K562 (cell line): Measurements from ENCODE around the gene GOLGA2. TPM values are rescaled to one million over a fixed set of nuclear protein-coding genes. Genes with fewer than 3 reads are reported as not detected.

Experiments used
- FOXA1 ChIP-seq: fragments of 450-650 bp; IDR thresholded peaks from 2 replicates; pipeline ENCODE4 v1.6.1; 2016; ENCODE audit warnings: mild to moderate bottlenecking, borderline replicate concordance
- HES1 ChIP-seq: fragments of 450-650 bp; IDR thresholded peaks from 2 replicates; pipeline ENCODE4 v1.6.1; 2016; ENCODE audit warnings: low read depth, mild to moderate bottlenecking, moderate library complexity
- ID3 ChIP-seq, 2 experiments: fragments of 250-450 bp in 1 of 2; fragments of 450-650 bp in 1 of 2; sonication (Bioruptor Pico) in 1 of 2; IDR thresholded peaks; 2 replicates each; pipeline versions ENCODE4 v1.6.1 to v1.8.0; 2016 to 2021; ENCODE audit warnings: mild to moderate bottlenecking in 2 of 2, moderate library complexity in 2 of 2, missing compliant biosample characterization in 1 of 2, missing genetic modification characterization in 1 of 2
- RAD21 ChIP-seq, 2 experiments: fragments of 250-450 bp in 1 of 2; fragments of 450-650 bp in 1 of 2; sonication (Bioruptor Pico) in 1 of 2; formaldehyde crosslinking in 1 of 2; IDR thresholded peaks in 1 of 2; conservative IDR thresholded peaks in 1 of 2; 2 replicates each; pipeline versions ENCODE4 v1.4.0 to v1.8.0; 2020 to 2022; ENCODE audit warnings: mild to moderate bottlenecking in 2 of 2, moderate library complexity in 1 of 2
- SMARCE1 ChIP-seq: fragments of 450-650 bp; IDR thresholded peaks from 2 replicates; pipeline ENCODE4 v1.7.1; 2016; ENCODE audit warnings: mild to moderate bottlenecking
- TAF7 ChIP-seq: fragments of 450-650 bp; IDR thresholded peaks from 2 replicates; pipeline ENCODE4 v1.6.1; 2016; ENCODE audit warnings: missing genetic modification characterization, missing compliant biosample characterization
- ZBTB43 ChIP-seq: sonication (generic); formaldehyde crosslinking; IDR thresholded peaks from 2 replicates; pipeline ENCODE4 v1.8.0; 2023; ENCODE audit warnings: mild to moderate bottlenecking, missing genetic modification reagents
- ZNF318 ChIP-seq, 2 experiments: fragments of 450-650 bp; IDR thresholded peaks; 2 replicates each; pipeline ENCODE4 v1.6.1; 2016; ENCODE audit warnings: mild to moderate bottlenecking in 2 of 2, borderline replicate concordance in 1 of 2, low read depth in 1 of 2, moderate library complexity in 1 of 2
- ZNF740 ChIP-seq, 3 experiments: fragments of 200-800 bp in 1 of 3; sonication (Bioruptor generic) in 1 of 3; sonication (generic) in 1 of 3; formaldehyde crosslinking in 1 of 3; IDR thresholded peaks; 2 replicates each; pipeline versions ENCODE4 v1.6.1 to v1.8.0; 2016 to 2022; ENCODE audit warnings: mild to moderate bottlenecking in 2 of 3, missing compliant biosample characterization in 2 of 3, missing genetic modification characterization in 2 of 3, missing genetic modification reagents in 1 of 3
- polyA plus RNA-seq, 8 experiments: library from polyadenylated mRNA; depleted of rRNA in 4 of 8; stranded (reverse) in 5 of 8; unstranded in 3 of 8; fragments of >200 nt; fragmentation: Nextera tagmentation in 2 of 8; fragmentation: Illumina TruSeq in 1 of 8; extraction: Ambion mirVana in 2 of 8; extraction: Trizol in 1 of 8; gene quantifications; 2 replicates each; pipeline versions ENCODE4 v1.2.1 to v1.2.3, GENCODE V29; 2011 to 2014; ENCODE audit warnings: inconsistent platforms in 1 of 8, missing spikeins in 1 of 8
- total RNA-seq, 7 experiments: library from RNA; depleted of rRNA in 6 of 7; stranded (reverse); fragments of >200 nt in 6 of 7; fragmentation: Illumina TruSeq in 2 of 7; extraction: Trizol in 2 of 7; gene quantifications; 2 replicates each; pipeline versions ENCODE4 v1.2.1 to v1.2.3, GENCODE V29; 2011 to 2021; ENCODE audit warnings: low replicate concordance in 1 of 7

The GOLGA2 gene
- total and polyA plus RNA-seq, 9 of the 15 experiments (the other 6 are each of a cell fraction or from before 2014, with no cell fraction given): 15.7 to 138 (median 76.0) TPM

- no peak for TF ChIP-seq ZNF318 (IDR thresholded peaks at IDR 0.05; ENCODE audit: borderline replicate concordance in 1 of 2, low read depth in 1 of 2)
- no peak for TF ChIP-seq ZBTB43 (CRISPR knock-in tag)
- no peak for TF ChIP-seq RAD21 (CRISPR knock-in tag; conservative IDR thresholded peaks at IDR 0.05 in 1 of 2, IDR thresholded peaks at IDR 0.05 in 1 of 2)
- TF ChIP-seq HES1: no peak
- TF ChIP-seq FOXA1: no peak
- TF ChIP-seq ID3 (CRISPR knock-in tag; IDR thresholded peaks at IDR 0.05): peak; percentile 65; the same call in 1 of the 2 replicates
- TF ChIP-seq ID3 (tag; IDR thresholded peaks at IDR 0.05): 0 out of 2 replicates have a peak, but pooled peaks have one; percentile 17
- no peak for TF ChIP-seq TAF7 (tag)
- TF ChIP-seq ZNF740 (CRISPR knock-in tag; IDR thresholded peaks at IDR 0.05): no peak
- no peak for TF ChIP-seq ZNF740 (tag; IDR thresholded peaks at IDR 0.05)
- no peak for TF ChIP-seq SMARCE1
These were observed 57.1 kb downstream of the GOLGA2 start (continued) for GRCh38 chr9:128218518-128219389.
